Fibroblast of villous mesenchyme (primary cell): ENCODE data around the gene PRR15L. TPM values are rescaled to one million over a fixed set of nuclear protein-coding genes. Genes with fewer than 3 reads are reported as not detected.

Experiments
- DNase-seq: peaks from one replicate; pipeline ENCODE4 v3.0.0-alpha.2; 2010; ENCODE audit warnings: low read depth
- H3K4me3 ChIP-seq: 2 replicates; pipeline ENCODE4 v1.5.1; 2011; ENCODE audit warnings: low read depth, mild to moderate bottlenecking, low read length
- CTCF ChIP-seq: IDR thresholded peaks from 2 replicates; pipeline ENCODE4 v1.5.1; 2012; ENCODE audit warnings: low read depth, mild to moderate bottlenecking, low read length; ENCODE audit not compliant: insufficient read depth
- total RNA-seq: library from RNA; depleted of rRNA; stranded (reverse); fragments of >200 nt; gene quantifications from 2 replicates; pipeline ENCODE4 v1.2.3, GENCODE V29; 2012

PRR15L gene
- total RNA-seq, 1 donor, result not detected

GRCh38 chr17:47916489-47917208 lies 41.0 kb downstream of the PRR15L start:
- DNase-seq, result no peak

GRCh38 chr17:47915776-47916398 lies 41.8 kb downstream of the PRR15L start:
- DNase-seq, result no peak
- H3K4me3 ChIP-seq, result no peak overlapping the region
- no peak for TF ChIP-seq CTCF

More at GRCh38 chr17:47916489-47917208, 41.0 kb downstream of the PRR15L start:
- no peak overlapping the region for H3K4me3 ChIP-seq
- TF ChIP-seq CTCF, result no peak

GRCh38 chr17:47914306-47914948 lies 43.3 kb downstream of the PRR15L start:
- TF ChIP-seq CTCF, result no peak
- no peak for DNase-seq
- H3K4me3 ChIP-seq, result no peak overlapping the region

GRCh38 chr17:47913050-47913449 lies 44.6 kb downstream of the PRR15L start:
- DNase-seq, result no peak
- no peak overlapping the region for H3K4me3 ChIP-seq
- no peak for TF ChIP-seq CTCF

- DNase-seq, result peak; percentile 45
- TF ChIP-seq CTCF, result no peak
- peak overlapping the region; percentile 4 for H3K4me3 ChIP-seq
Measured at GRCh38 chr17:47907932-47908562, 49.6 kb downstream of the PRR15L start.

GRCh38 chr17:47906443-47906842 lies 51.2 kb downstream of the PRR15L start:
- no peak for DNase-seq
- H3K4me3 ChIP-seq, result no peak overlapping the region
- TF ChIP-seq CTCF, result no peak
